GM18519 (cell line): ENCODE data around the gene EPB41L4B.
A peak's percentile ranks its signal among the peaks of the same experiment; 100 is the strongest.
"Not testable (repeated sequence)": the region's sequence is repeated elsewhere in the genome, so short reads cannot be mapped to it uniquely, and the experiment has no call there.

Experiments used
- ATAC-seq: cut with Tn5 transposase; IDR thresholded peaks from one replicate; pipeline ENCODE4 v1.9.1; 2021; ENCODE audit warnings: mild to moderate bottlenecking, moderate library complexity; ENCODE audit not compliant: unreplicated experiment, low FRiP score

EPB41L4B gene

GRCh38 chr9:109249615-109250014 is 71.2 kb downstream of the EPB41L4B start:
- ATAC-seq: no peak

- no peak for ATAC-seq
These were observed 72.7 kb downstream of the EPB41L4B start for GRCh38 chr9:109248133-109248581.

- no peak for ATAC-seq
These were observed 73.6 kb downstream of the EPB41L4B start for GRCh38 chr9:109247228-109247627.

GRCh38 chr9:109246533-109246932 is 74.3 kb downstream of the EPB41L4B start:
- no peak for ATAC-seq

- no peak for ATAC-seq
These were observed 75.5 kb downstream of the EPB41L4B start for GRCh38 chr9:109245310-109245897.

GRCh38 chr9:109244179-109245132 is 76.4 kb downstream of the EPB41L4B start:
- ATAC-seq: peak; percentile 78

- ATAC-seq: no peak
These were observed 78.1 kb downstream of the EPB41L4B start for GRCh38 chr9:109242741-109243140.

GRCh38 chr9:109242014-109242413 is 78.8 kb downstream of the EPB41L4B start:
- ATAC-seq: no peak

- ATAC-seq: no peak
These were observed 79.7 kb downstream of the EPB41L4B start for GRCh38 chr9:109241207-109241606.

GRCh38 chr9:109239240-109239639 is 81.6 kb downstream of the EPB41L4B start:
- ATAC-seq: no peak

- no peak for ATAC-seq
These were observed 82.2 kb downstream of the EPB41L4B start for GRCh38 chr9:109238655-109239054.

- no peak for ATAC-seq
These were observed 82.7 kb downstream of the EPB41L4B start for GRCh38 chr9:109238125-109238524.

- ATAC-seq: no peak
These were observed 88.2 kb downstream of the EPB41L4B start for GRCh38 chr9:109232449-109233237.

- no peak for ATAC-seq
These were observed 89.3 kb downstream of the EPB41L4B start for GRCh38 chr9:109231593-109231992.

- ATAC-seq: no peak
These were observed 90.6 kb downstream of the EPB41L4B start for GRCh38 chr9:109230277-109230676.

GRCh38 chr9:109229682-109230081 is 91.2 kb downstream of the EPB41L4B start:
- ATAC-seq: no peak

GRCh38 chr9:109228093-109228642 is 92.7 kb downstream of the EPB41L4B start:
- ATAC-seq: no peak

- ATAC-seq: no peak
These were observed 95.2 kb downstream of the EPB41L4B start for GRCh38 chr9:109225629-109226028.

- ATAC-seq: no peak
These were observed 96.1 kb downstream of the EPB41L4B start for GRCh38 chr9:109224751-109225150.

- not testable (repeated sequence) for ATAC-seq
These were observed 102.6 kb downstream of the EPB41L4B start for GRCh38 chr9:109218242-109218641.

- ATAC-seq: no peak
These were observed 106.4 kb downstream of the EPB41L4B start for GRCh38 chr9:109214414-109214813.
